Activated CD4-positive, alpha-beta T cell treated with anti-CD3 and anti-CD28 coated beads, Interleukin-2, amount 10 ng/mL, durations not matched to agents 7 days and 5 days (primary cell): Measurements from ENCODE around the gene MRPL57. TPM values are rescaled to one million over a fixed set of nuclear protein-coding genes. Genes with fewer than 3 reads are reported as not detected.

ENCODE experiments used
- CTCF ChIA-PET: fragments of 350-600 bp; sonication (Branson Sonifier 250); formaldehyde crosslinking; loops from one replicate; lab custom pipeline; 2021; ENCODE audit warnings: antibody characterized with exemption; lab: Charles Lee
- POLR2A ChIA-PET: fragments of 350-600 bp; sonication (Branson Sonifier 250); formaldehyde crosslinking; loops from one replicate; lab custom pipeline; 2021; ENCODE audit warnings: antibody characterized with exemption; lab: Charles Lee
- DNase-seq: peaks from one replicate; pipeline ENCODE4 v3.0.0-alpha.2; 2020
- H3K27ac Mint-ChIP-seq: one replicate; pipeline ENCODE4 v1.8.0; 2021; ENCODE audit warnings: mild to moderate bottlenecking, moderate library complexity, mixed read lengths
- H3K27me3 Mint-ChIP-seq: one replicate; pipeline ENCODE4 v1.8.0; 2021; ENCODE audit warnings: mixed read lengths
- H3K36me3 Mint-ChIP-seq: one replicate; pipeline ENCODE4 v1.8.0; 2021; ENCODE audit warnings: low read depth, mixed read lengths
- H3K4me1 Mint-ChIP-seq: one replicate; pipeline ENCODE4 v1.8.0; 2021; ENCODE audit warnings: mixed read lengths
- H3K4me3 Mint-ChIP-seq: one replicate; pipeline ENCODE4 v1.8.0; 2021; ENCODE audit warnings: mild to moderate bottlenecking, moderate library complexity, mixed read lengths
- H3K9me3 Mint-ChIP-seq: one replicate; pipeline ENCODE4 v1.8.0; 2021; ENCODE audit warnings: mixed read lengths
- total RNA-seq, 2 experiments: library from RNA; stranded (reverse); gene quantifications; one replicate each; pipeline ENCODE4 v1.2.3, GENCODE V29; 2021

MRPL57 gene
- total RNA-seq, 2 experiments from 2014 or later: 18.7 to 18.8 TPM

GRCh38 chr13:21225841-21226581 is 49.6 kb downstream of the MRPL57 start:
- H3K4me3 Mint-ChIP-seq: no peak overlapping the region
- ChIA-PET CTCF (interaction anchor here (1.5 kb wide), 1 partner anchor 12 kb away, joined by 4 read pairs; no protein-coding TSS in a partner anchor), POLR2A (no interaction called here)
- no peak for DNase-seq
- H3K27ac Mint-ChIP-seq: no peak overlapping the region
- H3K9me3 Mint-ChIP-seq: peaks cover 13% of the 10 kb centered on the region
- peaks cover 5% of the 10 kb centered on the region for H3K36me3 Mint-ChIP-seq
- H3K4me1 Mint-ChIP-seq: no peaks in the 10 kb centered on the region
- H3K27me3 Mint-ChIP-seq: peaks cover 17% of the 10 kb centered on the region

DNA sequence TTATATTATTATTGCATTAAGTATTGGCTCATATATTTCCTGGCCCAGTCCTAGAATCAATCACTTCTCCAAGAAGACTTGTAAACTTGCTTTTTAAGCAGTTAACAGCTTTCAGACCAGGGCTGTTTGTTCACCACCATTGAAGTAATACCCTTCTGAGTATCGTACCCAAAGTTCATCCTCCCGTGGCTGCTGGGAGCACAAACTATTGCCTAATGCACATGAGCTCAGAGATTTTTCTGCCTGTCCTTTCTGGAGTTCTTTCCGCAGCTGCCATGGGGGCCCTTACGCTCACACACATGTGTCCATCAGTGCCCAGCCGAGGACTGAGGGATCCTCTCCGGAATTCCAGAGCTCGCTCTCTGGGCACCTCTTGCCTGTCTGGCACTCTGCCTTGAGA is 51.5 kb downstream of the MRPL57 start:
- H3K36me3 Mint-ChIP-seq: no peaks in the 10 kb centered on the region
- H3K4me3 Mint-ChIP-seq: no peak overlapping the region
- H3K27ac Mint-ChIP-seq: no peak overlapping the region
- CTCF ChIA-PET: no interaction called here
- H3K27me3 Mint-ChIP-seq: peaks cover 8% of the 10 kb centered on the region
- peaks cover 7% of the 10 kb centered on the region for H3K4me1 Mint-ChIP-seq
- no peaks in the 10 kb centered on the region for H3K9me3 Mint-ChIP-seq
- DNase-seq: no peak
- POLR2A ChIA-PET: no interaction called here

Other genes starting within 250 kb of the MRPL57 start
- gene LATS2, start 115.1 kb upstream of the MRPL57 start, total RNA-seq: 1 to 10 TPM; 3.1 to 3.2 TPM
- 100 to 1,000 TPM; 202 to 220 TPM for gene SAP18, start 36.5 kb upstream of the MRPL57 start, total RNA-seq
- 10 to 100 TPM; 42.2 to 50.7 TPM for gene SKA3, start 106 bp upstream of the MRPL57 start, total RNA-seq